Cardiac fibroblast (primary cell): ENCODE data around the gene ANGPTL8.

Experiments
- DNase-seq, 2 donors: peaks; one replicate each; pipeline versions ENCODE4 v3.0.0 to v3.0.0-alpha.2; 2010; ENCODE audit warnings: low read depth in 2 of 2
- H3K4me3 ChIP-seq, 2 donors: replicated peaks in 1 of 2; 1 replicate in 1 of 2; 2 replicates in 1 of 2; pipeline ENCODE4 v1.5.1; 2011; ENCODE audit warnings: low read depth in 2 of 2, low read length in 2 of 2, mild to moderate bottlenecking in 2 of 2, moderate library complexity in 1 of 2
- TF ChIP-seq, protein P1 (sequence below): IDR thresholded peaks from one replicate; pipeline ENCODE4 v1.5.1; 2011; ENCODE audit warnings: low read depth, mild to moderate bottlenecking, low read length, inconsistent platforms

ANGPTL8 gene

DNA sequence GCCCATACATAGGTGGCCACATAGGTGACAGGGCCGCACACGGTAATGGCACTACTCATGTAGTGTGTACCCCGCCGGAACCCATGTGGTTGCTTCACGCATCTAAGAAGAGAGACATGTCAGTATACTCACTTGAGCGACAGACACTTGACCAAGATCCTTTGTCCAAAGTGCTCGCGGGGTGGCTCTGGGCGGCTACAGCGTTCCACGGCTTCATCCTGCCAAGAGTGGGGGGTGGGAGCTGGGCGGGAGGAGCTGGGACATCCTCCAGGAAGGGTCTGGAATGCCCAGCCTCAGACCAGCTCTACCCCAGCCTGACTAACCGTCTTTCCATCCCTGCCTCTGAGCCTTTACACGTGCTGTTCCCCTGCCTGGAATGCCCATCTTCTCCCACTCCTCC lies 8.5 kb downstream of the ANGPTL8 start:
- TF ChIP-seq, protein P1, sequence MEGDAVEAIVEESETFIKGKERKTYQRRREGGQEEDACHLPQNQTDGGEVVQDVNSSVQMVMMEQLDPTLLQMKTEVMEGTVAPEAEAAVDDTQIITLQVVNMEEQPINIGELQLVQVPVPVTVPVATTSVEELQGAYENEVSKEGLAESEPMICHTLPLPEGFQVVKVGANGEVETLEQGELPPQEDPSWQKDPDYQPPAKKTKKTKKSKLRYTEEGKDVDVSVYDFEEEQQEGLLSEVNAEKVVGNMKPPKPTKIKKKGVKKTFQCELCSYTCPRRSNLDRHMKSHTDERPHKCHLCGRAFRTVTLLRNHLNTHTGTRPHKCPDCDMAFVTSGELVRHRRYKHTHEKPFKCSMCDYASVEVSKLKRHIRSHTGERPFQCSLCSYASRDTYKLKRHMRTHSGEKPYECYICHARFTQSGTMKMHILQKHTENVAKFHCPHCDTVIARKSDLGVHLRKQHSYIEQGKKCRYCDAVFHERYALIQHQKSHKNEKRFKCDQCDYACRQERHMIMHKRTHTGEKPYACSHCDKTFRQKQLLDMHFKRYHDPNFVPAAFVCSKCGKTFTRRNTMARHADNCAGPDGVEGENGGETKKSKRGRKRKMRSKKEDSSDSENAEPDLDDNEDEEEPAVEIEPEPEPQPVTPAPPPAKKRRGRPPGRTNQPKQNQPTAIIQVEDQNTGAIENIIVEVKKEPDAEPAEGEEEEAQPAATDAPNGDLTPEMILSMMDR, result no peak
- H3K4me3 ChIP-seq, result no peak overlapping the region
- no peak for DNase-seq

DNA sequence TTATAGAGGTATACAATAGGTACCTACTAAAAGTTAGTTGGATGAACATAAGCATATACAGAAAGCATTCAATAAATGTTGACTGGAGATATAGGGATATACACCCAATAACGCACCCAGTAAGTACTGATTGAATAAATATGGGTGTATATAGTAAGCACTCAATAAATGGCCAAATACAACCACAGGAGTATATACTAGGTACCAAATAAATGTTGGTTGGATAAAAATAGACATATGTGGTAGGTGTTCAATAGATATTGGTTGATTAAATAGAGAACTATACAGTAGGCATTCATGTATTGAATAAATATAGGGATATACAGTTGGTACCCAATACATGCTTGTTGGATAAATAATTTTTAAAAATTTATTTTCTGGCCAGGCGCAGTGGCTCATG lies 9.4 kb downstream of the ANGPTL8 start:
- no peak overlapping the region for H3K4me3 ChIP-seq
- TF ChIP-seq, protein P1, result no peak
- DNase-seq, result no peak

DNA sequence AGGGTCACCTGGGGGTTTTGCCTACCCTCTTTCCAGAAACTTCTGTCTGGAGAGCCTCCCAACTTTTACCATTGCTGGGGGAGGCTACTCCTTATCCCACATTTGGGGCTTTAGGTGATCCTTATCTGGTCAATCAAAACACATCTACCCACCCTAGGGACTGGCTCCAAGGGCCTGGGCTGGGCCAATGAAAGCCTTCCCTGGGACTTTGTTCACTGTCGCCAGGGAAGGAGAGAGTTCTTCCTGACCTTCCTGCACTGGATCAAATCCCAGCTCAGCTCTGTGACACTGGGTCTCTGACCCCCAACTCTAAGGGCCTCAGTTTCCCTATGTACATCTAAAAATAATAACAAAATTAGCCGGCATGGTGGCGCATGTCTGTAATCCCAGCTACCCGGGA lies 11.8 kb downstream of the ANGPTL8 start:
- no peak for DNase-seq
- TF ChIP-seq, protein P1, result no peak
- H3K4me3 ChIP-seq, result no peak overlapping the region

DNA sequence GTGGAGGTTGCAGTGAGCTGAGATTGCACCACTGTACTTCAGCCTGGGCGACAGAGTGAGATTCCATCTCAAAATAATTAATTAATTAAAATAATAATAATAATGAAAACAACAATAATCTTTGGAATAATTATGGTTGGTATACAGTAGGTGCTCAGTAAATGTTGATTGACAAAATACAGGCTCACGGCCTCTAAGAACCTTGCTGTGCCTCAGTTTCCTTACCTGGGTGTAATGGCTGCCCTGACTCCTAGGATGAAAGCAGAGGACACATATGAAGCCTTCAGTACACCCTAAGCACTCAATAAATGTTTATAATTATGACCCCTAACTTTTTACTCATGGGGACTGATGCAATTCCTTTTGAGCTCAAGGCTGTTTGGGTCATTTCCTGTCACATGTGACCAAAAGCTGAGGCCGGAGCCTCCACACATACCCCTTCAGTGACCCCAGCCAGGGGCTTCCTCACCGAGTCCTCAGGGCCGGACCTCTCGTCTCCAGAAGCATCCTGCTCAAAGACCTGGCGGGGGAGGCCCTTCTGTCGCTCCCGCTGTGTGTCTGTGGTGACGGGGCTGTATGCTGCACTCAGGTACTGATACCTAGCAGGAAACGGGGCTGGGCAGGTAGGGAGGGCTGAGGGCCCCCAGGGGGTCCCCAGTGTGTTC lies 12.4 kb downstream of the ANGPTL8 start:
- DNase-seq, result no peak
- no peak overlapping the region for H3K4me3 ChIP-seq
- TF ChIP-seq, protein P1, result no peak

DNA sequence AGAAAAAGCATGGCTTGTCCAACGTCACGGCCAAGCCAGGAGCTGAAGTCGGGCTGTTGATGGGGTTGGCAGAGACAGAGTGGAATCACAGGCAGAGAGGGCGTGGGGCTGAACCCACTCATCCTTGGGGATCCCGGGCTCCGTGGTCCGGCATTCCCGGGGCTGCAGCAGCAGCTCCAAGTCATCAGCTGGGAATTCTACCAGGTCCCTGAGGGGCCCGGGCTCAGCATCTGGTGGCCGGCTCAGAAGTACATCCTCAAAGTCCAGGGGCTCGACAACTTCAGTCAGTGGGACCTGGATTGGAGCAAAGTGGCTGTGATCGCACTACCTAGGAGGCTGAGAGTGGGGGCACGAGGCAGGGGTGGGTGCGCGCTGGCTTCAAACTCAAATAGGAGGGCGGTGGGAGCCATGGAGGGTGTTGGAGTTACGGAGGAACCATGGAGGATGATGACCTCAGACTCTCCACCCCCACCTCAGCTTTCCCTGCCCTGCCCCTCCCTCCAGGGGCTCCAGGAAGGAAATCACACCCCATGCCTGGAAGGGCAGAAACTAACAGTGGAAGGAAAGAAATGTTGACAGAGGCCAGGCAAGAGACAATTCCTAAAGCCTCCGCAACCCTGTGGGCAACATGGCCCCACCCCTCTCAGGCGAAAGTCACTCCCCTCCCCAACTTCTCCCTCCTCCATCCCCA lies 13.4 kb downstream of the ANGPTL8 start:
- TF ChIP-seq, protein P1, result no peak
- no peak overlapping the region for H3K4me3 ChIP-seq
- no peak for DNase-seq

GRCh38 chr19:11254666-11255065 lies 15.2 kb downstream of the ANGPTL8 start:
- no peak overlapping the region for H3K4me3 ChIP-seq
- TF ChIP-seq, protein P1, result no peak
- no peak for DNase-seq
